K562 (cell line): ENCODE data around the gene DNAAF9. TPM values are rescaled to one million over a fixed set of nuclear protein-coding genes. Genes with fewer than 3 reads are reported as not detected.

Source experiments
- DEAF1 ChIP-seq: fragments of 450-650 bp; formaldehyde crosslinking; IDR thresholded peaks from 2 replicates; pipeline ENCODE4 v1.4.0; 2020; ENCODE audit warnings: mild to moderate bottlenecking, moderate library complexity
- ELF2 ChIP-seq: fragments of 250-450 bp; sonication (Bioruptor Pico); IDR thresholded peaks from 2 replicates; pipeline ENCODE4 v1.5.0; 2021; ENCODE audit warnings: mild to moderate bottlenecking
- EP300 ChIP-seq: IDR thresholded peaks from 2 replicates; pipeline ENCODE4 v1.6.1; 2012; ENCODE audit warnings: low read length, improper control_type of control experiment
- ETS2 ChIP-seq: IDR thresholded peaks from 2 replicates; pipeline ENCODE4 v1.6.1; 2016; ENCODE audit warnings: borderline replicate concordance, missing genetic modification characterization, mild to moderate bottlenecking, moderate library complexity, missing compliant biosample characterization; ENCODE audit not compliant: poor library complexity, severe bottlenecking
- ETV5 ChIP-seq: sonication (generic); formaldehyde crosslinking; IDR thresholded peaks from 2 replicates; pipeline ENCODE4 v1.4.0; 2020; ENCODE audit warnings: low read depth, mild to moderate bottlenecking, missing genetic modification reagents
- KAT7 ChIP-seq: sonication (generic); formaldehyde crosslinking; IDR thresholded peaks from 2 replicates; pipeline ENCODE4 v1.8.0; 2022; ENCODE audit warnings: missing genetic modification reagents, mild to moderate bottlenecking, borderline replicate concordance
- LARP7 ChIP-seq: fragments of 450-650 bp; IDR thresholded peaks from 2 replicates; pipeline ENCODE4 v1.6.1; 2016
- MGA ChIP-seq: fragments of 450-650 bp; IDR thresholded peaks from 2 replicates; pipeline ENCODE4 v1.6.1; 2016; ENCODE audit warnings: mild to moderate bottlenecking, moderate library complexity
- MITF ChIP-seq: IDR thresholded peaks from 2 replicates; pipeline ENCODE4 v1.6.1; 2014; ENCODE audit warnings: antibody characterized with exemption
- NELFE ChIP-seq: IDR thresholded peaks from 2 replicates; pipeline ENCODE4 v1.6.1; 2011; ENCODE audit warnings: mild to moderate bottlenecking; ENCODE audit not compliant: insufficient read depth, insufficient read length
- XRCC3 ChIP-seq: fragments of 450-650 bp; IDR thresholded peaks from 2 replicates; pipeline ENCODE4 v1.6.1; 2017; ENCODE audit warnings: mild to moderate bottlenecking, moderate library complexity
- ZNF280B ChIP-seq: fragments of 250-450 bp; sonication (Bioruptor Pico); IDR thresholded peaks from 2 replicates; pipeline ENCODE4 v1.5.1; 2021; ENCODE audit warnings: mild to moderate bottlenecking
- ZNF561 ChIP-seq: fragments of 450-650 bp; formaldehyde crosslinking; conservative IDR thresholded peaks from 2 replicates; pipeline ENCODE4 v1.4.0; 2020; ENCODE audit warnings: mild to moderate bottlenecking, moderate library complexity
- polyA plus RNA-seq, 8 experiments: library from polyadenylated mRNA; depleted of rRNA in 4 of 8; stranded (reverse) in 5 of 8; unstranded in 3 of 8; fragments of >200 nt; fragmentation: Nextera tagmentation in 2 of 8; fragmentation: Illumina TruSeq in 1 of 8; extraction: Ambion mirVana in 2 of 8; extraction: Trizol in 1 of 8; gene quantifications; 2 replicates each; pipeline versions ENCODE4 v1.2.1 to v1.2.3, GENCODE V29; 2011 to 2014; ENCODE audit warnings: inconsistent platforms in 1 of 8, missing spikeins in 1 of 8
- total RNA-seq, 7 experiments: library from RNA; depleted of rRNA in 6 of 7; stranded (reverse); fragments of >200 nt in 6 of 7; fragmentation: Illumina TruSeq in 2 of 7; extraction: Trizol in 2 of 7; gene quantifications; 2 replicates each; pipeline versions ENCODE4 v1.2.1 to v1.2.3, GENCODE V29; 2011 to 2021; ENCODE audit warnings: low replicate concordance in 1 of 7

The DNAAF9 gene
- total and polyA plus RNA-seq, 9 of the 15 experiments (the other 6 are each of a cell fraction or from before 2014, with no cell fraction given), result 0.42 to 2.9 (median 1.9) TPM

- TF ChIP-seq MGA (peak; percentile 21; the same call in 1 of the 2 replicates), NELFE (no peak), KAT7 (CRISPR knock-in tag) (no peak), XRCC3 (no peak), LARP7 (no peak), ETV5 (CRISPR knock-in tag) (no peak), ZNF280B (CRISPR knock-in tag) (no peak), EP300 (peak; percentile 74), DEAF1 (CRISPR knock-in tag) (no peak), ETS2 (tag) (no peak), MITF (peak; percentile 51; the same call in 1 of the 2 replicates), ZNF561 (CRISPR knock-in tag) (no peak), ELF2 (CRISPR knock-in tag) (no peak)
These were observed 39.3 kb upstream of the DNAAF9 start (continued) for GRCh38 chr20:3446779-3447178.
